ENCODE data around the gene PRDM2. TPM values are rescaled to one million over a fixed set of nuclear protein-coding genes. Genes with fewer than 3 reads are reported as not detected.

Gene PRDM2
- total and polyA plus RNA-seq, 11 donors: 16.1 to 52.7 (median 36.3) TPM

DNA sequence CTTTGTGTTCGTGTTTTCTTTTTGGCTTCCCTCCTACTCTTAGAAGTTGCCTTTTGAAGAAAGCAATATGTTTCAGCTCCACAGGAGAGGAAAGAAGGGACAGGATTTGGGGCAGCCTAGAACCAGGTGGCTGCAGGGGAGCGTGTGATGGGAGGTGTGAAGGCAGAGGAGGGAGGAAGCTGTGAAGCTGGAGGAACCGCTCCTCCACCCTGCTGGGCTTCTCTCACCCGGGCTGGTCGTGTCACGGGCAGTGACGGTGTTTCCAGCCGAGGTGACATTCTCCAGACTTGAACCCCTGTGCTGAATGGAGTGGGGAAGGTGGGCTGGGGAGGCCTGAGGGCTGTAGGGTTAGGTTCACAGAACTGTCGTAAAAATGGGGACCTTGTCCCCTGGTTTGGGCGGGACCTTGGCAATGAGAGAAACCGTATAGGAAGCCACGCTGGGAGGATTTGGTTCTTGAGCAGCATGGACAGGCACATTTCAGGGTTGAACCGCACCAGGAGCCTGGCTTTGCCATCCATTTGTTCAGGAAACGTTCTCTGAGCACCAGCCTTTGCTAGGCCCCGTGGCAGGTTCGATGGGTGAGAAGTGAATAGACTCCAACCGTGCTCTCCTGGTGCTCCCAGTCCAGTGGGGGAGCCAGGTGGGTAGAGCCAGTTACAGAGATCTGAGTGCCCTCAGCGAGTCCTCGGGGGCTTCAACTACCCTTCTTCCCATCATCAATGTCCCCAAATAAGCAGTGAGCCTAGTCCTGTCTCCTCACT is 103.0 kb downstream of the PRDM2 start:
- intact Hi-C loops (cut with DNase I): loop anchor here in 1 of 10 donors (10.0 kb wide), 1 partner anchor 58 kb away; no protein-coding TSS in a partner anchor
- WGBS, 4 donors: 89 to 91% (median 90%) methylated on average over 18 to 19 of the region's 19 CpGs
- no peaks in the 10 kb centered on the region for H3K9me3 ChIP-seq
- DNase-seq (no peak), ATAC-seq (no peak)
- H3K36me3 ChIP-seq: peaks cover 0 to 11% (median 0%) of the 10 kb centered on the region in 9 donors
- no peaks in the 10 kb centered on the region for H3K27me3 ChIP-seq
- H3K4me3 ChIP-seq: no peak overlapping the region
- TF ChIP-seq POLR2A (IDR thresholded peaks at IDR 0.05): no peak
- TF ChIP-seq, protein P1, sequence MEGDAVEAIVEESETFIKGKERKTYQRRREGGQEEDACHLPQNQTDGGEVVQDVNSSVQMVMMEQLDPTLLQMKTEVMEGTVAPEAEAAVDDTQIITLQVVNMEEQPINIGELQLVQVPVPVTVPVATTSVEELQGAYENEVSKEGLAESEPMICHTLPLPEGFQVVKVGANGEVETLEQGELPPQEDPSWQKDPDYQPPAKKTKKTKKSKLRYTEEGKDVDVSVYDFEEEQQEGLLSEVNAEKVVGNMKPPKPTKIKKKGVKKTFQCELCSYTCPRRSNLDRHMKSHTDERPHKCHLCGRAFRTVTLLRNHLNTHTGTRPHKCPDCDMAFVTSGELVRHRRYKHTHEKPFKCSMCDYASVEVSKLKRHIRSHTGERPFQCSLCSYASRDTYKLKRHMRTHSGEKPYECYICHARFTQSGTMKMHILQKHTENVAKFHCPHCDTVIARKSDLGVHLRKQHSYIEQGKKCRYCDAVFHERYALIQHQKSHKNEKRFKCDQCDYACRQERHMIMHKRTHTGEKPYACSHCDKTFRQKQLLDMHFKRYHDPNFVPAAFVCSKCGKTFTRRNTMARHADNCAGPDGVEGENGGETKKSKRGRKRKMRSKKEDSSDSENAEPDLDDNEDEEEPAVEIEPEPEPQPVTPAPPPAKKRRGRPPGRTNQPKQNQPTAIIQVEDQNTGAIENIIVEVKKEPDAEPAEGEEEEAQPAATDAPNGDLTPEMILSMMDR (IDR thresholded peaks at IDR 0.05): no peak
- peaks cover 0 to 8% (median 0%) of the 10 kb centered on the region in 12 donors for H3K4me1 ChIP-seq
- no peak overlapping the region for H3K27ac ChIP-seq

DNA sequence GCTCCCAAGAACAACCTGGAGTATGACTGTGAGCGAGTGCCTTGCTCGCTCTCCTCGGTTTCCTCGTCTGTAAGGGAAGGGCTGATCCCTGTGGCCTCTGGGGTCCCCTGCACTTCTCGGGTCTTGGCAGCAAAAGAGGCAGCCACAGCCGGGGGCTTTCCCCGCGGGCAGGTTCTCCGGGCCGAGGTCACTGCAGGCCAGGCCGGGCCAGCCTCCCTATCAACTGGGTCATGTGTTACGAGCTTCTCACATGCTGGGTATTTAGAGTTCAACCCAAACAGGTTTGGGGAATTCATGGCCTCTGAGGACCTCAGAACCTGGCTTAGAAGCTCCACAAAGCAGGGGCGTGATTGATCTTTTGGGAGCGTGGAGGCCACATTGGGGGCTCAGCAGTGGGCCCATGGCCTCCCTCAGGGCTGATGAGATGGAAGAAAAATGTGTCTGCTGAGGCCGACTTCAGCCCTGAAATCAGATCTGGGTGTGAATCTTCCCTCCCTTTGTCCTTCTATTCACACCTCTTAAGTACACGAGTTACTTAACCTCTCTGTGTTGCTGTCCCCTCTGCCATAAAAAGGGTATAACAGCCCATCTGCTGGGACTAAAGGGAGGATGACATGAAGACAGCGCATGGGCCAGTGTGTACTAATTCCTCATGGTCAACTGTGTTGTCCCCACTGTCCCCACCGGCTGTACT is 103.7 kb downstream of the PRDM2 start:
- intact Hi-C loops (cut with DNase I): loop anchor here in 1 of 10 donors (10.0 kb wide), 1 partner anchor 59 kb away; no protein-coding TSS in a partner anchor
- Histone ChIP-seq H3K9me3 (no peaks in the 10 kb centered on the region), H3K27me3 (no peaks in the 10 kb centered on the region), H3K27ac (no peak overlapping the region), H3K4me3 (no peak overlapping the region), H3K4me1 (peaks cover 0 to 11% (median under 1%) of the 10 kb centered on the region in 12 donors), H3K36me3 (peaks cover 0 to 8% (median 0%) of the 10 kb centered on the region in 9 donors)
- ATAC-seq (no peak), DNase-seq (no peak)
- 86 to 88% (median 88%) methylated on average over 16 to 18 of the region's 18 CpGs for WGBS, 4 donors
- no peak for TF ChIP-seq POLR2A (IDR thresholded peaks at IDR 0.05)
- TF ChIP-seq, protein P1 (IDR thresholded peaks at IDR 0.05): no peak

DNA sequence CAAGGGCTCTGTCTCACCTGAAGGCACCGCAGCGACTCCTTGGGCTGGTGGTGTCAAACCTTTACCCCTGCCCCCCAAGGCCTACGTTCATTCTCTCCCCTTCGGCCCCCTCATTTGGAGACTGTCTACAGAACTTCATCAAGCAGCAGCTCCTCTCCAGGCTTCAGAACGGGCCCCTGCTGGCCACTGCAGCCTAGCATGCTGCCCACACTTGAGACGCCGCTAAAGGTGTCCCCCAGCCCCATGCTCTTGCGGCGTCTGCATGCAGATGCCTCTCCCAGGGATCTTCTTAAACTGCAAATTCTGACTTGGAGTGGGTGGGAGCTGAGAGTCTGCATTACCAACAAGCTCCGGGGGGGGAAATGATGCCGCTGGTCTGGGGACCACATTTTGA is 104.2 kb downstream of the PRDM2 start:
- no peak for TF ChIP-seq POLR2A (IDR thresholded peaks at IDR 0.05)
- TF ChIP-seq, protein P1 (IDR thresholded peaks at IDR 0.05): no peak
- Histone ChIP-seq H3K27ac (no peak overlapping the region), H3K4me1 (peaks cover 0 to 15% (median 2%) of the 10 kb centered on the region in 12 donors), H3K36me3 (peaks cover 0 to 8% (median 0%) of the 10 kb centered on the region in 9 donors), H3K4me3 (no peak overlapping the region), H3K9me3 (no peaks in the 10 kb centered on the region), H3K27me3 (no peaks in the 10 kb centered on the region)
- DNase-seq (no peak), ATAC-seq (no peak)
- WGBS, 4 donors: 88 to 90% (median 89%) methylated on average over 9 to 11 of the region's 11 CpGs
- intact Hi-C loops (cut with DNase I): loop anchor here in 1 of 10 donors (10.0 kb wide), 1 partner anchor 59 kb away; no protein-coding TSS in a partner anchor

DNA sequence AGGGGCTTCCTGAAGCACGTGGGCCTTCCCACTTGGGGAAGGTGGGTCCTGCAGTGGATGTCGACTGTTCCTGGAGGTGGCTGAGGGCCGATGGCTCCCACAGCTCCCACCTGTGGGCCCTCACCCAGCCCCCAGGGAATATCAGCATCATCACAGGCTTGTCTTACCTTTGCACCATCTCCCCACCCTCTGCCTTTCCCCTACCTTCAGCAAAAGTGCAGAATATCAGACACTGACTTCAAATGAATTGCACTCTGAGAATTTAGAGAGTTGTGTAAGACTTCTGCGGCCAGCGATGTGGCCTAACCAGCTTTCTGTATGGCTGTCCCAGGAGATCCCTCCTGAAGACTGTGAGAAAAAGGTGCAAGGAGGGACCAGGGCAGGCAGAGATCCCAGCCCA is 105.4 kb downstream of the PRDM2 start:
- WGBS, 4 donors: 79 to 89% (median 84%) methylated on average over 5 of the region's 5 CpGs
- intact Hi-C loops (cut with DNase I): loop anchor here in 2 of 10 donors (5.0 to 10.0 kb wide), 2 partner anchors 61 to 133 kb away; no protein-coding TSS in a partner anchor
- Histone ChIP-seq H3K9me3 (no peaks in the 10 kb centered on the region), H3K4me1 (peaks cover 0 to 15% (median 2%) of the 10 kb centered on the region in 12 donors), H3K36me3 (peaks cover 0 to 8% (median 0%) of the 10 kb centered on the region in 9 donors), H3K27ac (no peak overlapping the region), H3K27me3 (no peaks in the 10 kb centered on the region), H3K4me3 (no peak overlapping the region)
- TF ChIP-seq POLR2A (IDR thresholded peaks at IDR 0.05): no peak
- TF ChIP-seq, protein P1 (IDR thresholded peaks at IDR 0.05): no peak
- no peak for DNase-seq
- no peak for ATAC-seq

Measured in heart left ventricle (tissue), 16 donors.